C4-2B (cell line): Measurements from ENCODE around the gene ARAP2.

Source experiments
- CTCF ChIP-seq: fragments of 450-650 bp; conservative IDR thresholded peaks from 2 replicates; pipeline ENCODE4 v1.5.1; 2017; ENCODE audit warnings: mild to moderate bottlenecking
- ZFX ChIP-seq: fragments of 450-650 bp; IDR thresholded peaks from 2 replicates; pipeline ENCODE4 v1.6.1; 2017

GRCh38 chr4:36241771-36242170 lies 2.5 kb downstream of the ARAP2 start:
- TF ChIP-seq CTCF (no peak), ZFX (no peak)
